GM12878 (cell line): ENCODE measurements around the gene PTPRD.

Source experiments
- BRCA1 ChIP-seq: IDR thresholded peaks from 2 replicates; pipeline ENCODE4 v1.6.1; 2011; ENCODE audit warnings: low read depth, low read length, improper control_type of control experiment
- EGR1 ChIP-seq, 2 experiments: IDR thresholded peaks; 1 replicate in 1 of 2; 2 replicates in 1 of 2; pipeline ENCODE4 v1.6.1; 2011 to 2012; ENCODE audit warnings: low read depth in 2 of 2, low read length in 2 of 2, borderline replicate concordance in 1 of 2, mild to moderate bottlenecking in 1 of 2, moderate library complexity in 1 of 2

GRCh38 chr9:9352877-9353481 is 1259.8 kb downstream of the PTPRD start:
- TF ChIP-seq EGR1 (IDR thresholded peaks at IDR 0.05; ENCODE audit: borderline replicate concordance in 1 of 2, low read depth in 2 of 2, low read length in 2 of 2) = no peak
- no peak for TF ChIP-seq BRCA1
